ENCODE results near the gene PLXNB3.

GRCh38 chrX:153806999-153807575 lies 43.0 kb downstream of the PLXNB3 start:
- no peak for TF ChIP-seq POLR2A (IDR thresholded peaks at IDR 0.05; ENCODE audit: low read length)
- no peak for TF ChIP-seq GATA1 (IDR thresholded peaks at IDR 0.05; ENCODE audit: low read depth, low read length)
